ENCODE data around the gene AP1M1. TPM values are rescaled to one million over a fixed set of nuclear protein-coding genes. Genes with fewer than 3 reads are reported as not detected.
A peak's percentile ranks its signal among the peaks of the same experiment; 100 is the strongest.

The AP1M1 gene
- total RNA-seq, 2 experiments from 2014 or later, result 184 to 186 TPM

DNA sequence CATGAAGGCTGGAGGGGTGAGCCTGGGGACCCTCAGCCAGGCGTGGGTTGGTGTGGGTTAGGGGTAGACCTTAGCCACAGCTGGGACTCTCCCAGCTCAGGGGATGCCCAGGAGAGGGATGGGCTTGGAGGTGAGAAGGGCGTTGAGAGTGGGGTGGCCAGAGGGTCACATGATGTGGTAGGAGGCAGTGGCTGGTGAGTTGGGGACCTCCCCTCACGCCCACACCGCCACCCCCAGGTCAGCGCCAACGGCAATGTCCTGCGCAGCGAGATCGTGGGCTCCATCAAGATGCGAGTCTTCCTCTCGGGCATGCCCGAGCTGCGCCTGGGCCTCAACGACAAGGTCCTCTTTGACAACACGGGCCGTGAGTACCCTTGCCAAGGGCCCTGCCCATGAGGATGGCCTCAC is 28.5 kb downstream of the AP1M1 start:
- Mint-ChIP-seq H3K4me3 (no peak overlapping the region), H3K36me3 (ENCODE audit: low read depth) (peaks cover 58% of the 10 kb centered on the region), H3K9me3 (ENCODE audit: insufficient read depth) (peaks cover 9% of the 10 kb centered on the region), H3K27me3 (ENCODE audit: low read depth) (no peaks in the 10 kb centered on the region), H3K4me1 (ENCODE audit: low read depth) (no peaks in the 10 kb centered on the region), H3K27ac (no peak overlapping the region)
- DNase-seq, result no peak
- CTCF ChIA-PET, result no interaction called here
- POLR2A ChIA-PET, result interaction anchor here (0.8 kb wide), 1 partner anchor 13 kb away, joined by 3 read pairs; no protein-coding TSS in a partner anchor
- ATAC-seq, result no peak

DNA sequence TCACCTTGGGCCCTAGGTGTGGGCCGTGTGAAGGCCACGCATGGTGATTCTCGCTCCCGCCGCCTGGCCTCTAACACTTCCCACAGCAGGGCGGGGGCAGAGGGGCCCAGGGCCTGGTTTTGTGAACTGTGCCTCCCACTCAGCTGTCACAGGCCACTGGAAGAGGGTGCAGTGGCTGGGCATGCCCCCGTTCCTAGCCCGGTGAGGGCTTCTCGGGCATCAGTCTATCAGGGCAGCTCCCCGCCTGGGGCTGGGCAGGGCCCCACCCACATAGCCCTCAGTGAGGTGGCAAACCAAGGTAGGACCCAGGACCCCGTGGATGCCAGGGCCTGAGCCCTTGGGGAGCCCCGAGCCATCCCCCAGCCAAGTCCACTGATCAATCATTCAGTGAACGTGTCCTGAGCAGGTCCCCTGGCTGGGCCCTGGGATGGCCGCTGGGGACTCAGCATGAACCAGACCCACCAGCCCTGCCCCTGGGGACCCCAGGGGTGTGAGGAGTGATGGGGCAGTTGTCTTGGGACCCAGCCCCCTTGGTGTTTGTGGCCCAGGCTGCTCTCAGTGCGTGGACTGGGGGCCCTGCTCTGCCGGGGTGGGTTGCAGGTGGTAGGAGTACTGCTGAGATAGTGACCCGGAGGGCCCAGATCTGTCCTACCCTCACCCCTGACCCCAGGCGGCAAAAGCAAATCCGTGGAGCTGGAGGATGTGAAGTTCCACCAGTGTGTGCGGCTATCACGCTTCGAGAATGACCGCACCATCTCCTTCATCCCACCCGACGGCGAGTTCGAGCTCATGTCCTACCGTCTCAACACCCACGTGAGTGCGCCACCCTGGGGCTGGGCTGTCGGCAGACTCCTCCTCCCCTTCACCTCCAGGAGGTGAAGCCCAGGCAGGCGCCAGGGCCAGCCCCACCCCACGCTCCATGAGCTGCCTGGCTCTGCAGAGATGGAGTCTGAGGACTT is 29.4 kb downstream of the AP1M1 start:
- Mint-ChIP-seq H3K36me3 (ENCODE audit: low read depth) (peaks cover 56% of the 10 kb centered on the region), H3K27ac (no peak overlapping the region), H3K9me3 (ENCODE audit: insufficient read depth) (peaks cover 5% of the 10 kb centered on the region), H3K4me3 (no peak overlapping the region), H3K4me1 (ENCODE audit: low read depth) (peaks cover under 1% of the 10 kb centered on the region), H3K27me3 (ENCODE audit: low read depth) (no peaks in the 10 kb centered on the region)
- ChIA-PET CTCF (no interaction called here), POLR2A (interaction anchor here (0.8 to 1.5 kb wide), 2 partner anchors 9 to 12 kb away, joined by 3 read pairs; no protein-coding TSS in a partner anchor)
- no peak for ATAC-seq
- no peak for DNase-seq

GRCh38 chr19:16227837-16228636 is 30.3 kb downstream of the AP1M1 start:
- H3K4me1 Mint-ChIP-seq (ENCODE audit: low read depth), result peaks cover 9% of the 10 kb centered on the region
- CTCF ChIA-PET, result no interaction called here
- POLR2A ChIA-PET, result interaction anchor here (1.5 kb wide), 1 partner anchor 10 kb away, joined by 3 read pairs; no protein-coding TSS in a partner anchor
- ATAC-seq, result no peak
- H3K27me3 Mint-ChIP-seq (ENCODE audit: low read depth), result no peaks in the 10 kb centered on the region
- peaks cover 50% of the 10 kb centered on the region for H3K36me3 Mint-ChIP-seq (ENCODE audit: low read depth)
- DNase-seq, result no peak
- H3K9me3 Mint-ChIP-seq (ENCODE audit: insufficient read depth), result no peaks in the 10 kb centered on the region
- no peak overlapping the region for H3K4me3 Mint-ChIP-seq
- H3K27ac Mint-ChIP-seq, result no peak overlapping the region

DNA sequence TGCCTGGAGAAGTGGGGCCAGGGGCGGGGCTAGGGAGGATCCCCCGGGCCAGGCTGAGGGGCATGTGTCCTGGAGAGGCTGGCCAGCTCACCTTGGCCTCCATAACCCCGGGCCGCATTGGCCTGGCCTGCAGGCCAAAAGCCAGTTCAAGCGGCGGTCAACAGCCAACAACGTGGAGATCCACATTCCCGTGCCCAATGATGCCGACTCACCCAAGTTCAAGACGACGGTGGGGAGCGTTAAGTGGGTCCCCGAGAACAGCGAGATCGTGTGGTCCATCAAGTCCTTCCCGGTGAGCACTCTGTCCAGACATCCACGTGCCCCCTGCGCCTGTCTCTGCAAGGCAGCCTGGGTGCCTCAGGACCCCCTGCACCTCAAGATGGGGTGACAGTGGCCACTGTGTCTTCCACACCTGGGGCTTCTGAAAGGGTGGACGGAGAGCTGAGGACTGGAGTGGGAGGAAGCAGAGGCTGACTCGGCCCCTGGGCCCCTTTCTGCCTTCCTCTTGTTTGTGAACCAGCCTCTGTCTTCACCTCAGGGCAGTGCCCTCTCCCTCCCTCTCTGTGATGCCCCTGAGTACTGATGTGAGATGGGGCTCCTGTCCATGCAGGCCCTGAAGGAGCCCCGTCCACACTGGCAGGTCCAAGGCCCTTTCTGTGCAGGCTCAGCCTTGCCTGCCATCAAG is 31.1 kb downstream of the AP1M1 start:
- no peak for DNase-seq
- Mint-ChIP-seq H3K9me3 (ENCODE audit: insufficient read depth) (no peaks in the 10 kb centered on the region), H3K4me1 (ENCODE audit: low read depth) (peaks cover 16% of the 10 kb centered on the region), H3K4me3 (no peak overlapping the region), H3K36me3 (ENCODE audit: low read depth) (peaks cover 46% of the 10 kb centered on the region), H3K27me3 (ENCODE audit: low read depth) (no peaks in the 10 kb centered on the region), H3K27ac (no peak overlapping the region)
- ATAC-seq, result no peak
- ChIA-PET CTCF (no interaction called here), POLR2A (no interaction called here)

DNA sequence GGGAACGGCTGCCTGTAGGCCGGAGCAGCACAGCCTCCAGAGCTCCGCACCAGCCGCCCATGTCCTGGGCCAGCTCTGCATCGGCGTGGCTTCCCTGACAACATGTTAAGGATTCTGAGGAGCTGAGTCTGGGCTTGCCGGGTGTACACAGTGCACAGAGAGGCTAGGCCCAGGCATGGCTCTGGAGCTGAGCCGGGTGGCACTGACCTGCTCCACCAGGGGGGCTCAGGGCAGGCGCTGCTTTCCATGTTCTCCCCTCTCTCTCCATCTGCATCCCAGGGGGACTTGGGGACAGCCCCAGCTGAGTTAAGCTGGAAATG is 31.6 kb downstream of the AP1M1 start:
- CTCF ChIA-PET, result no interaction called here
- ATAC-seq (no peak), DNase-seq (no peak)
- Mint-ChIP-seq H3K4me1 (ENCODE audit: low read depth) (peaks cover 21% of the 10 kb centered on the region), H3K9me3 (ENCODE audit: insufficient read depth) (no peaks in the 10 kb centered on the region), H3K27me3 (ENCODE audit: low read depth) (no peaks in the 10 kb centered on the region), H3K36me3 (ENCODE audit: low read depth) (peaks cover 46% of the 10 kb centered on the region), H3K4me3 (no peak overlapping the region), H3K27ac (no peak overlapping the region)
- POLR2A ChIA-PET, result interaction anchor here (1.1 kb wide), 1 partner anchor 32 kb away, joined by 3 read pairs; the partner anchor contains the start of gene AP1M1

- Mint-ChIP-seq H3K36me3 (ENCODE audit: low read depth) (peaks cover 64% of the 10 kb centered on the region), H3K27ac (no peak overlapping the region), H3K4me3 (no peak overlapping the region), H3K27me3 (ENCODE audit: low read depth) (no peaks in the 10 kb centered on the region), H3K4me1 (ENCODE audit: low read depth) (peaks cover 42% of the 10 kb centered on the region), H3K9me3 (ENCODE audit: insufficient read depth) (no peaks in the 10 kb centered on the region)
- DNase-seq (no peak), ATAC-seq (no peak)
- ChIA-PET POLR2A (no interaction called here), CTCF (interaction anchor here (1.4 kb wide), 1 partner anchor 20 kb away, joined by 4 read pairs; no protein-coding TSS in a partner anchor)
These were observed 34.4 kb downstream of the AP1M1 start for GRCh38 chr19:16232127-16232526.

- ATAC-seq (no peak), DNase-seq (no peak)
- peaks cover 42% of the 10 kb centered on the region for H3K4me1 Mint-ChIP-seq (ENCODE audit: low read depth)
- POLR2A ChIA-PET, result interaction anchor here (1.3 kb wide), 1 partner anchor 92 kb away, joined by 3 read pairs; the partner anchor contains the start of gene KLF2
- H3K27me3 Mint-ChIP-seq (ENCODE audit: low read depth), result no peaks in the 10 kb centered on the region
- H3K9me3 Mint-ChIP-seq (ENCODE audit: insufficient read depth), result no peaks in the 10 kb centered on the region
- H3K27ac Mint-ChIP-seq, result peak overlapping the region; percentile 70
- peaks cover 60% of the 10 kb centered on the region for H3K36me3 Mint-ChIP-seq (ENCODE audit: low read depth)
- CTCF ChIA-PET, result interaction anchor here (1.0 to 1.4 kb wide), 4 partner anchors 13 to 154 kb away, joined by 3 to 6 read pairs (median 4); partner anchors contain the start of gene FAM32A
- no peak overlapping the region for H3K4me3 Mint-ChIP-seq
These were observed 34.9 kb downstream of the AP1M1 start for GRCh38 chr19:16232568-16232967.

GRCh38 chr19:16233081-16233776 is 35.5 kb downstream of the AP1M1 start:
- ChIA-PET POLR2A (interaction anchor here (1.3 kb wide), 1 partner anchor 91 kb away, joined by 3 read pairs; the partner anchor contains the start of gene KLF2), CTCF (interaction anchor here (1.0 to 1.4 kb wide), 4 partner anchors 12 to 153 kb away, joined by 3 to 6 read pairs (median 4); partner anchors contain the start of gene FAM32A)
- H3K9me3 Mint-ChIP-seq (ENCODE audit: insufficient read depth), result no peaks in the 10 kb centered on the region
- peaks cover 58% of the 10 kb centered on the region for H3K36me3 Mint-ChIP-seq (ENCODE audit: low read depth)
- ATAC-seq (no peak), DNase-seq (no peak)
- H3K4me3 Mint-ChIP-seq, result no peak overlapping the region
- no peaks in the 10 kb centered on the region for H3K27me3 Mint-ChIP-seq (ENCODE audit: low read depth)
- peak overlapping the region; percentile 91 for H3K27ac Mint-ChIP-seq
- peaks cover 49% of the 10 kb centered on the region for H3K4me1 Mint-ChIP-seq (ENCODE audit: low read depth)

- Mint-ChIP-seq H3K4me1 (ENCODE audit: low read depth) (peaks cover 54% of the 10 kb centered on the region), H3K4me3 (peak overlapping the region; percentile 34), H3K36me3 (ENCODE audit: low read depth) (peaks cover 54% of the 10 kb centered on the region), H3K9me3 (ENCODE audit: insufficient read depth) (no peaks in the 10 kb centered on the region), H3K27ac (peak overlapping the region; percentile 91), H3K27me3 (ENCODE audit: low read depth) (no peaks in the 10 kb centered on the region)
- POLR2A ChIA-PET, result interaction anchor here (1.3 kb wide), 1 partner anchor 90 kb away, joined by 3 read pairs; the partner anchor contains the start of gene KLF2
- DNase-seq (peak; percentile 58), ATAC-seq (peak; percentile 47)
- CTCF ChIA-PET, result interaction anchor here (0.7 to 1.2 kb wide), 4 partner anchors 11 to 149 kb away, joined by 3 to 6 read pairs (median 3); partner anchors contain the start of gene FAM32A
These were observed 36.3 kb downstream of the AP1M1 start for GRCh38 chr19:16233836-16234551.
